Measurements from ENCODE around the gene NPHP4. TPM values are rescaled to one million over a fixed set of nuclear protein-coding genes. Genes with fewer than 3 reads are reported as not detected.
"Not testable (repeated sequence)": the region's sequence is repeated elsewhere in the genome, so short reads cannot be mapped to it uniquely, and the experiment has no call there.

The NPHP4 gene
- total RNA-seq, 4 donors from 2014 or later = 13.7 to 29.3 (median 18.6) TPM

- TF ChIP-seq CTCF (IDR thresholded peaks at IDR 0.05) = no peak
- no peak for ATAC-seq (ENCODE audit: low FRiP score)
- DNase-seq (ENCODE audit: low spot score) = no peak
Measured at GRCh38 chr1:5855196-5855897, 136.9 kb downstream of the NPHP4 start.

GRCh38 chr1:5854754-5855153 is 137.5 kb downstream of the NPHP4 start:
- ATAC-seq (ENCODE audit: low FRiP score) = no peak
- no peak for DNase-seq (ENCODE audit: low spot score)

GRCh38 chr1:5853858-5854257 is 138.4 kb downstream of the NPHP4 start:
- ATAC-seq (ENCODE audit: low FRiP score); DNase-seq (ENCODE audit: low spot score): not testable (repeated sequence)

More at GRCh38 chr1:5854754-5855153, 137.5 kb downstream of the NPHP4 start:
- no peak for TF ChIP-seq CTCF (IDR thresholded peaks at IDR 0.05)

GRCh38 chr1:5850503-5850902 is 141.7 kb downstream of the NPHP4 start:
- DNase-seq (ENCODE audit: low spot score) (no peak), ATAC-seq (ENCODE audit: low FRiP score) (no peak)
- TF ChIP-seq CTCF (IDR thresholded peaks at IDR 0.05) = no peak

GRCh38 chr1:5849550-5849949 is 142.7 kb downstream of the NPHP4 start:
- TF ChIP-seq CTCF (IDR thresholded peaks at IDR 0.05) = no peak
- ATAC-seq (ENCODE audit: low FRiP score) = no peak
- no peak for DNase-seq (ENCODE audit: low spot score)

- TF ChIP-seq CTCF (IDR thresholded peaks at IDR 0.05) = no peak
- ATAC-seq (ENCODE audit: low FRiP score) = no peak
- DNase-seq (ENCODE audit: low spot score) = no peak
Measured at GRCh38 chr1:5847013-5847659, 145.1 kb downstream of the NPHP4 start.

- no peak for TF ChIP-seq CTCF (IDR thresholded peaks at IDR 0.05)
- DNase-seq (ENCODE audit: low spot score) (no peak), ATAC-seq (ENCODE audit: low FRiP score) (no peak)
Measured at GRCh38 chr1:5845376-5845775, 146.8 kb downstream of the NPHP4 start.

All from omental fat pad (tissue), 4 donors.